ENCODE measurements around the gene CCNYL1.

Gene CCNYL1

DNA sequence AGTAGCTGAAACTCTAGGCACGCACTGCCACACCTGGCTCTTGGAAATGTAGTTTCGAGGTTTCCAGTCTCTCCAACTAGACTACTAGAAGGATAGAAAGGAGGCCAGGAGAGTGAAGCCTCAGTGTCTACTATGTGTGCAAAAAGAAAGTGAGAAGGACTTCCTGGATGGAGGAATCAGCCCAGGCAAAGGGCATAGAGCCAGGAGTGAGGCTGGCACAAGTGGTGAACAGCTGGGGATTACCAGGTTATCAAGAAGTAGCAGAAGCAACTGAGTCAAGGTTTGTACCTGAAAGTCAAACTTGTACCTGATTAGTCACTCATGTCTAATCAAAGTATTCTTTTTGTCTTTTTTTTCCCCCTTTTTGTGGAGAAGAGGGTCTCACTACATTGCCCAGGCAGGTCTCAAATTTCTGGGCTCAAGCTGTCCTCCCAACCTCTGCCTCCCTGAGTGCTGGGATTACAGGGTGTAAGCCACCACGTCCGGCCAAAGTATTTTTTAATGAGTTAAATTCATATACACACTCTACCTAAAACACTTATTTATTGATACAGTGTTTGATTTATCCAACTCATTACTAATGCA is 67.0 kb downstream of the CCNYL1 start:
- no peak overlapping the region for H3K23ac ChIP-seq (ENCODE audit: low read length)
- H3K4me2 ChIP-seq (ENCODE audit: low read length), result no peak overlapping the region
- H4K12ac ChIP-seq (ENCODE audit: low read depth, low read length), result no peak overlapping the region
- no peaks in the 10 kb centered on the region for H3K36me3 ChIP-seq (ENCODE audit: control insufficient read depth in 1 of 2, insufficient read depth in 2 of 2, low read length in 2 of 2)
- H2AK5ac ChIP-seq (ENCODE audit: low read length), result no peak overlapping the region
- DNase-seq, result no peak
- no CpG with 5 or more reads among the region's 4 CpGs for WGBS (ENCODE audit: extremely low coverage, insufficient coverage, insufficient read length)
- H3K9me3 ChIP-seq (ENCODE audit: insufficient read depth, low read depth, low read length), result no peaks in the 10 kb centered on the region
- H2BK12ac ChIP-seq (ENCODE audit: low read length), result no peak overlapping the region
- H3K27ac ChIP-seq (ENCODE audit: low read depth, low read length), result no peak overlapping the region
- H4K91ac ChIP-seq (ENCODE audit: low read depth, low read length), result no peak overlapping the region
- no peaks in the 10 kb centered on the region for H3K27me3 ChIP-seq (ENCODE audit: insufficient read depth, low read length)
- no peak overlapping the region for H3K14ac ChIP-seq (ENCODE audit: low read length)
- H2BK120ac ChIP-seq (ENCODE audit: insufficient read depth, low read length, poor library complexity), result no peak overlapping the region
- H3K4me3 ChIP-seq (ENCODE audit: low read depth, low read length), result no peak overlapping the region
- H3K18ac ChIP-seq (ENCODE audit: low read length), result no peak overlapping the region
- no peaks in the 10 kb centered on the region for H3K79me2 ChIP-seq (ENCODE audit: control insufficient read depth, insufficient read depth, low read length, poor library complexity)
- H3K79me1 ChIP-seq (ENCODE audit: low read length), result no peaks in the 10 kb centered on the region
- H2AFZ ChIP-seq (ENCODE audit: insufficient read depth, low read length, poor library complexity), result no peak overlapping the region
- H3K4ac ChIP-seq (ENCODE audit: low read depth, low read length), result no peak overlapping the region
- no peak overlapping the region for H3K9ac ChIP-seq (ENCODE audit: low read length)
- H4K8ac ChIP-seq (ENCODE audit: low read depth, low read length), result no peak overlapping the region
- H3K4me1 ChIP-seq (ENCODE audit: control insufficient read depth in 1 of 2, insufficient read depth in 2 of 2, low read length in 2 of 2), result no peaks in the 10 kb centered on the region
- no peak overlapping the region for H2BK5ac ChIP-seq (ENCODE audit: low read depth, low read length, poor library complexity)

DNA sequence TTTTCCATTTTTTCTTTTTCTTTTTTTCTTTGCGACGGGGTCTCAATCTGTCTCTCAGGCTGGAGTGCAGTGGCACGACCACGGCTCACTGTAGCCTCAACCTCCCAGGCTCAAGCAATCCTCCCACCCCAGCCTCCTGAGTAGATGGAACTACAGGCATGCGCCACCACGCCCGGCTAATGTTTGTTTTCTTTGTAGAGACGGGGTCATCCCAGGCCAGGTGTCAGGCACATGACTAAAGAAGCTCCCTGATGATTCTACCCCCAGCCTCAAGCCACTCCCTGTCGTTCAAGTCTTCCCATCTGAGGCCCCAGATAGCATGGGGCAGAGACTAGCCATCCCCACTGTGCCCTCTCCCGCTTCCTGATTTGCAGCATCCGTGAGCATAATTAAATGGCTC is 68.1 kb downstream of the CCNYL1 start:
- WGBS (ENCODE audit: extremely low coverage, insufficient coverage, insufficient read length), result no CpG with 5 or more reads among the region's 11 CpGs

DNA sequence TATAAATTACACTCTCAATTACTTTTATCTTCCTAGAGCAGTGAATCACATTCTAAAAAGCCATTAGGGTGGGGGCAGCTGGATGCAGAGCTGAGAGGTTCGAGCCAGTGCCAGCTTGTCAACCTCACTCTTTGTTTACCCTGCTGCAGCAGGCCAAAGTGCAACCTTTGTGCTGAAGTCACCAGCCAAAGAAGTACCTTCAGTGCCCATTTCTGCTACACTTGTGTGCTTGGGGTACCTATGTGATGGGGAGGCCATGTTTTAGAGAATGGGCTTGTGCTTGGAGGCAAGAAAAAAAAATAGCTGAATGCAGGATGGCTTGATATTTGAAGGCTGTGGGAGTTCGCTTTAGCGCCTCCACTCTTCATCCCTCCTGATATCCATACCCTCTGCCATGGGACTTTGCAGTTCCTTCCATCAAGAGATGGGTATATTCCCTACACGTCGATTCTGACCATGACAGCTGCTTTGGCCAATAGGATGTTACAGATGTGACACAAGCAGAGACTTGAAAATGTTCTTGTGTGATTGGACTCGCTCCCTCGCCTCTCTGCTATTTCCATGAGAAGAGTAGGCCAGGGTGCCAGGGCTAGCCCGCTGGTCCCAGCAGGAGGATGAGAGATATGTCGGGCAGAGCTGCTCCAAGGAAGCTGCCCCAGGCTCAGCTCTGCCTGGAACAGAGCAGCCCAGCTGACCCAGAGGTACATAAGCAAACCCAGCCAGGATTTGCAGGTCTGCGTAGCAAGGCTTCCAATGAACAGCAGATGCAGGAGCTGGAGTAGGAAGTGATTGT is 71.0 kb downstream of the CCNYL1 start:
- no peak overlapping the region for H2AK5ac ChIP-seq (ENCODE audit: low read length)
- H2BK120ac ChIP-seq (ENCODE audit: insufficient read depth, low read length, poor library complexity), result no peak overlapping the region
- no peak overlapping the region for H2AFZ ChIP-seq (ENCODE audit: insufficient read depth, low read length, poor library complexity)
- no peaks in the 10 kb centered on the region for H3K79me2 ChIP-seq (ENCODE audit: control insufficient read depth, insufficient read depth, low read length, poor library complexity)
- H3K4me2 ChIP-seq (ENCODE audit: low read length), result no peak overlapping the region
- no peaks in the 10 kb centered on the region for H3K9me3 ChIP-seq (ENCODE audit: insufficient read depth, low read depth, low read length)
- H4K12ac ChIP-seq (ENCODE audit: low read depth, low read length), result no peak overlapping the region
- H2BK12ac ChIP-seq (ENCODE audit: low read length), result no peak overlapping the region
- no peak overlapping the region for H3K9ac ChIP-seq (ENCODE audit: low read length)
- WGBS (ENCODE audit: extremely low coverage, insufficient coverage, insufficient read length), result no CpG with 5 or more reads among the region's 10 CpGs
- DNase-seq, result no peak
- no peak overlapping the region for H3K14ac ChIP-seq (ENCODE audit: low read length)
- no peaks in the 10 kb centered on the region for H3K79me1 ChIP-seq (ENCODE audit: low read length)
- H3K36me3 ChIP-seq (ENCODE audit: control insufficient read depth in 1 of 2, insufficient read depth in 2 of 2, low read length in 2 of 2), result no peaks in the 10 kb centered on the region
- H3K23ac ChIP-seq (ENCODE audit: low read length), result no peak overlapping the region
- H3K18ac ChIP-seq (ENCODE audit: low read length), result no peak overlapping the region
- H2BK5ac ChIP-seq (ENCODE audit: low read depth, low read length, poor library complexity), result no peak overlapping the region
- H3K4me3 ChIP-seq (ENCODE audit: low read depth, low read length), result no peak overlapping the region
- H3K4ac ChIP-seq (ENCODE audit: low read depth, low read length), result no peak overlapping the region
- no peak overlapping the region for H4K91ac ChIP-seq (ENCODE audit: low read depth, low read length)
- no peaks in the 10 kb centered on the region for H3K27me3 ChIP-seq (ENCODE audit: insufficient read depth, low read length)
- no peak overlapping the region for H3K27ac ChIP-seq (ENCODE audit: low read depth, low read length)
- no peak overlapping the region for H4K8ac ChIP-seq (ENCODE audit: low read depth, low read length)
- peaks cover 6 to 10% of the 10 kb centered on the region in 2 experiments for H3K4me1 ChIP-seq (ENCODE audit: control insufficient read depth in 1 of 2, insufficient read depth in 2 of 2, low read length in 2 of 2)

More for the DNA sequence above, 68.1 kb downstream of the CCNYL1 start:
- no peak overlapping the region for H3K14ac ChIP-seq (ENCODE audit: low read length)
- H3K27me3 ChIP-seq (ENCODE audit: insufficient read depth, low read length), result no peaks in the 10 kb centered on the region
- H3K4me3 ChIP-seq (ENCODE audit: low read depth, low read length), result no peak overlapping the region
- H4K8ac ChIP-seq (ENCODE audit: low read depth, low read length), result no peak overlapping the region
- H3K9ac ChIP-seq (ENCODE audit: low read length), result no peak overlapping the region
- H3K36me3 ChIP-seq (ENCODE audit: control insufficient read depth in 1 of 2, insufficient read depth in 2 of 2, low read length in 2 of 2), result no peaks in the 10 kb centered on the region
- peak; percentile 60 to 79 for DNase-seq
- H3K9me3 ChIP-seq (ENCODE audit: insufficient read depth, low read depth, low read length), result no peaks in the 10 kb centered on the region
- no peak overlapping the region for H4K91ac ChIP-seq (ENCODE audit: low read depth, low read length)
- H2BK5ac ChIP-seq (ENCODE audit: low read depth, low read length, poor library complexity), result no peak overlapping the region
- H3K79me1 ChIP-seq (ENCODE audit: low read length), result no peaks in the 10 kb centered on the region
- no peak overlapping the region for H4K12ac ChIP-seq (ENCODE audit: low read depth, low read length)
- H3K27ac ChIP-seq (ENCODE audit: low read depth, low read length), result no peak overlapping the region
- no peak overlapping the region for H3K18ac ChIP-seq (ENCODE audit: low read length)
- H3K79me2 ChIP-seq (ENCODE audit: control insufficient read depth, insufficient read depth, low read length, poor library complexity), result no peaks in the 10 kb centered on the region
- no peak overlapping the region for H3K4ac ChIP-seq (ENCODE audit: low read depth, low read length)
- no peak overlapping the region for H2BK12ac ChIP-seq (ENCODE audit: low read length)
- no peak overlapping the region for H2BK120ac ChIP-seq (ENCODE audit: insufficient read depth, low read length, poor library complexity)
- peaks cover 0 to under 1% of the 10 kb centered on the region in 2 experiments for H3K4me1 ChIP-seq (ENCODE audit: control insufficient read depth in 1 of 2, insufficient read depth in 2 of 2, low read length in 2 of 2)
- no peak overlapping the region for H2AFZ ChIP-seq (ENCODE audit: insufficient read depth, low read length, poor library complexity)
- H3K4me2 ChIP-seq (ENCODE audit: low read length), result no peak overlapping the region
- no peak overlapping the region for H2AK5ac ChIP-seq (ENCODE audit: low read length)
- no peak overlapping the region for H3K23ac ChIP-seq (ENCODE audit: low read length)

DNA sequence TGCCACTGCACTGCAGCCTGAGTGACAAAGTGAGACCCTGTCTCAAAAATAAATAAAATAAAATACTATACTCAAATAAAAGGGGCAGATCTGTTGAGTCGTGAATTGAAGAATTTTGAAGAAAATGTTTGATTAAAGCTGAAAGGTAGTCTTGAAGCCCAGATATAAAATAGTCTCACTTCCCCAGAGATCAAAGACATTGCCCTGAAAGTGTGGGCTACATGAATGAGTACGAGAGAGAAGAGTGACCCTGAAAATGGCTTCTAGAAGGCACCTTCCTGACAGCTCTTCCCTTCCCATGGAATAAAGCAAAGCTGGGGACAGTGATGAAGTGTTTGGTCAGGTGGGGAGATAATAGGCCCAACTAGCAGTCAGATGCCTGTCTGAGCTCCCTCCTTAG is 72.1 kb downstream of the CCNYL1 start:
- Histone ChIP-seq H2BK5ac (ENCODE audit: low read depth, low read length, poor library complexity) (no peak overlapping the region), H2BK120ac (ENCODE audit: insufficient read depth, low read length, poor library complexity) (no peak overlapping the region), H3K4me2 (ENCODE audit: low read length) (no peak overlapping the region), H3K4ac (ENCODE audit: low read depth, low read length) (no peak overlapping the region), H3K4me3 (ENCODE audit: low read depth, low read length) (no peak overlapping the region), H3K27me3 (ENCODE audit: insufficient read depth, low read length) (no peaks in the 10 kb centered on the region), H2BK12ac (ENCODE audit: low read length) (no peak overlapping the region), H3K27ac (ENCODE audit: low read depth, low read length) (no peak overlapping the region), H3K9me3 (ENCODE audit: insufficient read depth, low read depth, low read length) (peaks cover 1% of the 10 kb centered on the region), H4K8ac (ENCODE audit: low read depth, low read length) (no peak overlapping the region), H3K18ac (ENCODE audit: low read length) (no peak overlapping the region), H3K4me1 (ENCODE audit: control insufficient read depth in 1 of 2, insufficient read depth in 2 of 2, low read length in 2 of 2) (peaks cover 6 to 10% of the 10 kb centered on the region in 2 experiments), H3K9ac (ENCODE audit: low read length) (no peak overlapping the region), H3K79me1 (ENCODE audit: low read length) (no peaks in the 10 kb centered on the region), H3K36me3 (ENCODE audit: control insufficient read depth in 1 of 2, insufficient read depth in 2 of 2, low read length in 2 of 2) (no peaks in the 10 kb centered on the region), H4K12ac (ENCODE audit: low read depth, low read length) (no peak overlapping the region), H4K91ac (ENCODE audit: low read depth, low read length) (no peak overlapping the region), H3K14ac (ENCODE audit: low read length) (no peak overlapping the region), H2AFZ (ENCODE audit: insufficient read depth, low read length, poor library complexity) (no peak overlapping the region), H2AK5ac (ENCODE audit: low read length) (no peak overlapping the region), H3K23ac (ENCODE audit: low read length) (no peak overlapping the region), H3K79me2 (ENCODE audit: control insufficient read depth, insufficient read depth, low read length, poor library complexity) (no peaks in the 10 kb centered on the region)
- 100% methylated on average over 1 of the region's 2 CpGs for WGBS (ENCODE audit: extremely low coverage, insufficient coverage, insufficient read length)
- no peak for DNase-seq
